NCI-H1930 (cell line): ENCODE data around the gene IRF7.
"Not testable (repeated sequence)": the region's sequence is repeated elsewhere in the genome, so short reads cannot be mapped to it uniquely, and the experiment has no call there.

Experiments
- DNase-seq, 2 experiments: peaks; one replicate each; lab custom pipeline; 2025; lab: John Stamatoyannopoulos, UW

Gene IRF7

DNA sequence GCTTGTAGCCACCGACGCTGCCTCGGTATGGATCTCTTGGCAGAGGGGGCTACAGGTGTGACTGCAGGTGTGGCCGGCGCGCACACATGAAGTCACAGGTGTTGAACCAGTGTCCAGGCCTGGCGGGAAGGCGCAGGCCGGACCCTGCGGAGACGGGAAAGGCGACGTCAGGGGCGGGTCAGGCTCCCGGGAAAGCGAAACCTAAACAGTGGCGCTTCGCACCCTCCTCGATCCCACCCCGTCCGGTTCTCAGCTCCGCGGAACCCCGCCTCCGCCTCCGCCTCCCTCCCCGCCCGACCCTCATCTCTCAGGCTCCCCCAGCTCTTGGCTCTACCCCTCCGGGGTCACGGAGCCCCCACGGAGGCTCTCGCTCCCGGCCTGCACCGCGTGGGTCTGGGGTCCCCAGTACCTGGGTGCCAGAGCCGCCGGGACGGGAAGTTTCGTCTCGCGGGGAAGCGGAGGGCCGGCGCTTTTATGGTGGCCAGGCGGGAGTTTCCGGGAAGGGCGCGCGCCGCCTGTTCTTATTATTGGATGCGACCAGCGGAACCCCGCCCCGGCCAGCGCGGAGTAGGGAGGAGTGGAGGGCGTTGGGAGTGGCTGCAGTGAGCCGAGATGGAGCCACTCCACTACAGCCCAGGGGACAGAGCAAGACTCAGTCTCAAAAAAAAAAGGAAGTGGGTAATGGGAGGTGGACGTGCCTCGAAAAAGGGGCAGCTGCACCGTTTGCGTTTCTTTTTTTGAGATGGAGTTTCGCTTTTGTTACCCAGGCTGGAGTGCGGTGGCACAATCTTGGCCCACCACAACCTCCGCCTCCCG, at the start of gene IRF7:
Gene IRF7, minus strand, starts transcription at position 447 of the 816 bp plus-strand sequence. CDS start 586 bp downstream, outside the sequence.
- DNase-seq, result peak; percentile 49 to 57

DNA sequence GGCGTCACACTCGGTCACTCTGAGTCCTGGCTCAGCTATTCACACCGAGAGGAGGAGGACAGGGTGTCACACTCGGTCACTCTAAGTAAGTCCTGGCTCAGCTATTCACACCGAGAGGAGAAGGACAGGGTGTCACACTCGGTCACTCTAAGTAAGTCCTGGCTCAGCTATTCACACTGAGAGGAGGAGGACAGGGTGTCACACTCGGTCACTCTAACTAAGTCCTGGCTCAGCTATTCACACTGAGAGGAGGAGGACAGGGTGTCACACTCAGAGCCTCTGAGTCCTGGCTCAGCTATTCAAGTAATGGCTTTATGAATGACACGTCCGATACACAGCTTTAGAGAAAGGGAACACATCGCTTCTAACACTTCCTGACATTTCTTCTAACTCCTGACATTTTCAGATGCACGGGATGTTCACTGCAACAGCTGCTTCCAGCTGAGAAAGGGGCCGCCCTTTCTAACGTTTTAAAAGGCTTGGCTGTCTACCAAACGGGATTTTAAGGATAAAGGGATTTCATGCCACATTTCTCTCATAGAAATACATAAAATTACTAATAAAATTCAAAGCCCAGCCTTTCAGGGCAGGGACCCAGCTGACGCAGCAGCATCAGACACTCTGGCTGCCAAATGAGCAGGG, 49.4 kb upstream of the IRF7 start:
- no peak for DNase-seq

DNA sequence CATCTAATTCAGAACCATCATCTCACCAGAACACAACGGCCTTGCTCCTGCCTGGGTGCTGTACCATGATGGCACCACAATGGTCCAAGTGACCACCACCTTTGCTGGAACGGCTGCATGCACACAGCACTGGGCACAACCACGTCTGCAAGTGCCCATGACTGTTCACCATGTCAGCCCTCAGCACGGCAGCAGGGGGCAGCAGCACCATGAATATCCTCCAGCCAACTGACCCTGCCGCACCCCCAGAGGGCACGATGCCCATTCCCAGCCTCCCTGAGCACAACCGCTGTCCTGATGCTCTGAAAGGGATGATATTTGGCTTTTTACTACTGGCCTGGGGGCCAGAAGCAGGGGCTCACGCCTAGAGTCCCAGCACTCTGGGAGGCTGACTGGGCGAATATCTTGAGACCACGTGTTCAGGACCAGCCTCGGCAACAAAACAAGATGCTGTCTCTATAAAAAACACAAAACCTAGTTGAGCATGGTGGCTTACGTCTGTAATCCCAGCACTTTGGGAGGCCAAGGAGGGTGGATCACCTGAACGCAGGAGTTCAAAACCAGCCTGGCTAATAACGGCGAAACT, 47.0 kb upstream of the IRF7 start:
- no peak for DNase-seq

DNA sequence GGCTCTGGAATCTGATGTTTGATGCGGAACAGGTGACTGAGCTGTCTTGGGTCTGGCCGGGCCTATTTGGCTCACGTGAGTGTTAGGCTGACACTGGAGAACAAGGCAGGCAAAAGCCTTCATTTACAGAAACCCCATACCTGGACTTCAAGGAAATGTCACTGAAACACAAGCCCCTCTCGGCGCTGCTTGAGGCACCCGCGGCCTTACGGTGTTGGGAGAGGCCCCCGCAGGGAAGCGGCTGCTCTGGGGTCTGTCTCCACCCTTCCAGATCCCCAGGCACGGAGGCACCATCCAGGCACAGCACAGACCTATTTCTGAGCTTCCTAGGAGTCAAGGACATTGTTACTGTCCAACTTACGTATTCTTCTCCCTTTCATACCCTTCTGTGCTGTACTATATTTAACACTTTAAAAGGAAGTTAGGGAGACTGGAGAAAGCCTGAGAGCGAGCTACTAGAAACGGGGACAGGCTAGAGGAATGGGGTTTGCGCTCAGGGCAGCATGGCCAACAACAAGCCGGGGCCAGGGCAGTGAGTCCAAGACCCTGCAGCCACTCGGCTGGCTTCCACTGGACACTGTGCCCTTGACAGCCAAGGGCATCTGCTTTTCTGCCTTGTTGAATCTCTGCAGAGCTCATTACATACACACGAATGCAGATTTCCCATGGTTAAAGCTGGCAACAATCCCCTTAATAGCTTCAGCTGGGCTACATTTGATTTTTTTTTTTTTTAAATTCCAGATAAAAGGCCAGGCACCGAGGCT, 45.1 kb upstream of the IRF7 start:
- DNase-seq, result no peak

DNA sequence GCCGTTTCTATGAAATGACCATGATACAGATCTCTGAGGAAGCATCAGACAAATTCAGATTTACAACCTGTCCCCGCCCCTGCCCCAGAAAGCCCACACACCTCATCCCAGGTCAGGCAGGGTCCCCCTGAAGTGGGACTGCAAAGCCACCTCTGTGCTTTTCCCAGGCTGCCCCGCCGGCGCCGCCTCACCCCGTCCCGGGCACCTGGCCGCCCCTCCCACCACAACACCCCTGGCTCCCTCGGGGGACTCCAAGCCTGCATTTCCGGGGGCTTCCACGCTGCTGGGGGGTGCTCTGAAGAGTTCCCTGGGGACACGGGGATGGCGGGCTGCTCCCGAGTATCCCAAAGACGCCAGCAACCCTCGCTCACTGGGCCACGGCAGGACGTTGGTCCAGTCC, 44.5 kb upstream of the IRF7 start:
- no peak for DNase-seq

DNA sequence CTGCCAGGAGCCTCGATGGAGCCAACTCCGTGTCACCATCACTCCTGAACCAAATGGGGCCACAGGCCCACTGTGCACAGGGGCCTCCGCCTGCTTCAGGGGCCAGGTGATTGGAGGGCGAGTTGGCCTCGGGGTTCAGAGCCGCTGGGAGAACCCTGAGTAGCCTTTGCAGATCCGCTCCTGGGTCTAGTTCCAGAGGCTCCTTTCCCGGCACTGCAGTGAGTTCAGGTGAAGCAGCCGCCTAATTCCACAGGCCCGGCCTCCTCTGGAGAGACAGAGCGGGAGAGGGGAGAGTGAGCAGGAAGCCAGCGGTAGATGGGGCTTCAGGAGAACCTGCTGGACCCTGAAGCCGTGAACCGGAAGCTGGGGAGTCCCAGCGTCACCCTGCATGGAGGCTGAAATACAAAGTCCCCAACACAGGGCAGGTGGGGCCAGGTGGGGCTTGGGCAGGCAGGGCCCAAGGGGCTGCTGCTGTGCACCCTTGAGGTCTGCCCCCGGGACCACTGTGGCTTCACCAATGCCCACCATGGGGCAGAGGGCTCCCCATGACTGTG, 43.9 kb upstream of the IRF7 start:
- no peak for DNase-seq

DNA sequence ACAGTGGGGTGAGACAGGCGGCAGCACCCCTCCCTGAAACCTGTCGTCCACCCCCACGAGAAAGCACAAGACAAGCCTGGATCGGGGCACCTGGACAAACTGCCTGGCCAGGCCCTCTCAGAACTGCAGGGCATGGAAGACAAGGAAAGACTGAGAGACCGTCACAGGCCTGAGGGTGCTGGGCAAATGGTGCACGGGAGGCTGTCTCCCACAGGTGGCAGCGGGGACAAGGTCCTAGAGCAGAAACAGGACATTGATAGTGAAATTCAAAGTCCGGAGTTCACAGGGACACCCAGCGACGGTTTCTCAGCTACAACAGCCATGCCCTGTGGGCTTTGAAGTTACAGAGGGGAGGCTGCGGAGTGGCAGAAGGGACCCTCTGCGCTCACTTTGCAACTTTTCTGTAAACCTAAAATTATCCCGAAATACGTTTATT, 42.0 kb upstream of the IRF7 start:
- DNase-seq, result no peak

DNA sequence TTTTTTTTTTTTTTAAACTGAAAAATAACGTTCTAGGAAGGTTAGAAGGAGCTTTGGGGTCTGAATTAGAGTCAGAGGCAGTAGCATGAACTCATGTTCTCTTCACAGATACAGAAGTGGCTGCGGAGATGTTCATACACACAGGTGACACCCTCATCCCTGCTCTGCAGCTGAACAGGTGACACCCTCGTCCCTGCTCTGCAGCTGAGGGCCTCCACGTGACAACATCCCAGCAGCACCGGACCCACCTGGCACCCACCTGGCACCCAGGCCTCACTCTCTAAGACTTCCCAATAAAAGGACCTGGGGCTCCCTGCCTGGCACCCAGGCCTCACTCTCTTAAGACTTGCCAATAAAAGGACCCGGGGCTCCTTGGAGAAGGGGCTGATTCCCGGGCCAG, 41.1 kb upstream of the IRF7 start:
- no peak for DNase-seq

DNA sequence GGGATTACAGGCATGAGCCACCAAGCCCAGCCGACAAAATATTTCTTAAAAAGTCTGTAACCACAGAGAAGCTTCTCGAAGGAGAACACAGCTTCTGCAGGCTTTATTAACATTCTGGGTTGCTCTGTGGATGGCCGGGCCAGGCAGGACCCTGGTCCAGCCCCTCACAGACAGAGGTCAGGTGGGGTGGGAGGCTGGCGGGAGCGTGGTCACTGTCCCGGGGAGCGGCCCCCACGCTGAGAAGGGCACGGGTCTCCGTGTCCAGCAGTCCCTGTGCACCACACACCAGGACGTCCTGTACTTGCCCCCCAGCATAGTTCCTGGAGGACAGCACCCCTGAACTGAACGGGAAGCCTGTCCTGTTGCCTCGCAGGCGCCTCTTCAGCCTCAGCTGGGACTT, 40.7 kb upstream of the IRF7 start:
- DNase-seq, result no peak

DNA sequence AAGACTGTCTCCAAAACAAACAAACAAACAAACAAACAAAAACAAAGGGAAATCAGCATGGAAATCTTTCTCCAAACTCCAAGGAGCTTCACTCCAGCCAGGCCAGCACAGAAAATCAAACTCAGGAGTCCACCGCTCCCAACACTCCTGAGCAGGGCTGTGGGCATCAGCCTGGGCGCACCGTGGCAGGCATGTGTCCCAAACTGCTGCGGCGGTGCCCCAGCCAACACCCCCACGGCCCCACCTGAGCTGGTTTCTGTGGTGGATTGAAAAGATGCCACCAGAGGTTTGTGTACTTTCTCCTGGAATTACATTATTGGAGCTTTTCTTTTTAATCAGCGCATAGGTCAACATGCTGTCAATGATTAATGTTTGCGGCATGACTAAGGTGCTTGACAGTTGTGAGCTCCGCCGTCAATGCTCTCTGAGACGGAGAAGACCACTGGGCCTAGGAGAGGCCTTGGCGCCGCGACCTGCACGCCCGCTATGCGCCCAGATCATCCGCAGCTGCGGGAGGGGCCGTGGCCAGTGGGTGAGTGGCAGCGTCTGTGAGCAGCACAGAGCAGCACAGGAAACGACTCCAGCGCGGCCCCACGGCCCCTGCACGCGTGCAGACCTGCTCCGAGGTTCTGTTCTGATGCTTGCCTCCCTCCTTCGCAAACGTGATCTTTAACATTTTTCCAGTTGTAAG, 39.4 kb upstream of the IRF7 start:
- DNase-seq, result no peak

DNA sequence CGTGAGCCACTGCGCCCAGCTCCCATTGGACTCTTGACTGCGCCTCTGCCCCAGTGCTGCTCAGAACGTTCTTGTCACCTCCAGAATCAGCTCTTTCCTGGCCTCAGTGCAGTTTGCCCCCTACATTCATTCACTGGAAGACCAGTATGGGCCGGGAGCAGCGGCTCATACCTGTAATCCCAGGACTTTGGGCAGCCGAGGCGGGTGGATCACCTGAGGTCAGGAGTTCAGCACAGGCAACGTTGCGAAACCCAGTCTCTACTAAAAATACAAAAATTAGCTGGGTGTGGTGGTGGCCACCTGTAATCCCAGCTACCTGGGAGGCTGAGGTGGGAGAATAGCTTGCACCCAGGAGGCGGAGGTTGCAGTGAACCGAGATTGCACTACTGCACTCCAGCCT, 38.7 kb upstream of the IRF7 start:
- DNase-seq, result not testable (repeated sequence)

DNA sequence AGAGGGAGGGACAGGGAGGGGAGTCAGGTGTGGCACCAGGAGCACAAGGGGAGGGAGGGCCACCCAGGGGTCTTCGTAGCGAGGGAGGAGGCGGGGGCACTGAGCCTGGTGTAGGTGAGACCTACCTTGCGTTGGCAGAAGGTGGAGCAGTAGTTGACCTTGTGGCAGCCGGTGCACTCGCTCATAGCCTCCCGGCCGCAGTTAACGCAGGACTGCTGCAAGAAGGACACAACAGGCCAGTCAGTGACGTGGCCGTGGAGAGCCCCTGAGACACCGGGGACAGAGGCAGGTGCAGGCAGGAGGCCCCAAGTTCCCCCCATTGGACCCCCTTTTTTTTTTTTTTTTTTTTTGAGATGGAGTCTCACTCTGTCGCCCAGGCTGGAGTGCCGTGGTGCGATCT, 38.1 kb upstream of the IRF7 start:
- no peak for DNase-seq

DNA sequence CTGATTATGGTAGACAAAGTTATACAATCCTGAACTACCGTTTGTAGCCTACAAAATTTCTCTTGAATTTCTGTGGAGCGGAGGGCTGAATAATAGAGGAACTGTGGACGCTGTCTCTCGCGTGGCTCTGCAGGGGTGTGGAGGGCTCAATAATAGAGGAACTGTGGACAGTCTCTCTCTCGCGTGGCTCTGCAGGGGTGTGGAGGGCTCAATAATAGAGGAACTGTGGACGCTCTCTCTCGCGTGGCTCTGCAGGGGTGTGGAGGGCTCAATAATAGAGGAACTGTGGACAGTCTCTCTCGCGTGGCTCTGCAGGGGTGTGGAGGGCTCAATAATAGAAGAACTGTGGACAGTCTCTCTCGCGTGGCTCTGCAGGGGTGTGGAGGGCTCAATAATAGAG, 37.4 kb upstream of the IRF7 start:
- not testable (repeated sequence) for DNase-seq

DNA sequence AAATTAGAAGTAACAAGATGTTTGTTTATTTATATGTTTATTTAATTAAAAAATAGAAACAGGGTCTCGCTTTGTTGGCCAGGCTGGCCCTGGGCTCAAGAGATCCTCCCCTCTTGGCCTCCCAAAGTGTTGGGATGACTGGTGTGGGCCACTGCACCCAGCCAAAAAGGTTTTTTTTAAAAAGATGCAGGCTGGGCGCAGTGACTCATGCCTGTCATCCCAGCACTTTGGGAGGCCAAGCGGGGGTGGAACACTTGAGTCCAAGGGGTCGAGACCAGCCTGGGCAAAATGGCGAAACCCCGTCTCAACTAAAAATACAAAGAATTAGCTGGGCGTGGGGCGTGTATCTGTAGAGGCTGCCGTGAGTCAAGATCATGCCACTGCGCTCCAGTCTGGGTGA, 34.7 kb upstream of the IRF7 start:
- DNase-seq, result no peak

DNA sequence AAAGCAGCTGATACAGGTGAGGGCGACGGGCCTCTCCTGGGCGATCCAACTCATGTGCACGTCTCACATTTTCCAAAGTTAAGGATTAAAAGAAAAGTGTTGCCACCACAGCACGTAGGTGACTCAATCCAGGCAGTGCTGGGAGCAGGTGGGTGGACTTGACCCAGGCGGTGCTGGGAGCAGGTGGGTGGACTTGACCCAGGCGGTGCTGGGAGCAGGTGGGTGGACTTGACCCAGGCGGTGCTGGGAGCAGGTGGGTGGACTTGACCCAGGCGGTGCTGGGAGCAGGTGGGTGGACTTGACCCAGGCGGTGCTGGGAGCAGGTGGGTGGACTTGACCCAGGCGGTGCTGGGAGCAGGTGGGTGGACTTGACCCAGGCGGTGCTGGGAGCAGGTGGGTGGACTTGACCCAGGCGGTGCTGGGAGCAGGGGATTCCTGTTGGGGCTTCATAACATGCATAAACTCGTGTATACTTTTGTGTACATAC, 32.0 kb upstream of the IRF7 start:
- DNase-seq, result not testable (repeated sequence)

DNA sequence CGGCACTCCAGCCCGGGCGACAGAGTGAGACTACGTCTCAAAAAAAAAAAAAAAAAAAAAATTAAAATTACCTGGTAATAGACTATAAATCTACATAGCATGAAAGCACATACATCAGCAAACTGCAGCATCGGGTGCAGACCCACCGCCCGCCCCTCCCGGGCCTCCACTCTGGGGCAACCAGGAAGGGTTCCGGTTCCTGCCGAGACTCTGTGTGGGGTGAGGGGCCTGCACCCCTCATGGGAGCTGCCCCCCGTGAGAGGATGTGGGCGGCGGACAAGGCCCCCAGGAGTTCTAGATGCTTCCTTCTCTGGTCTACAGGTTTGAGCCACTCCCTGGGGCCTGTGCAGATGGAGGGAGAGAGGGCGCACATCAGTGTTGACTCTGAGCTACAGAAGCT, 30.5 kb upstream of the IRF7 start:
- DNase-seq, result no peak

DNA sequence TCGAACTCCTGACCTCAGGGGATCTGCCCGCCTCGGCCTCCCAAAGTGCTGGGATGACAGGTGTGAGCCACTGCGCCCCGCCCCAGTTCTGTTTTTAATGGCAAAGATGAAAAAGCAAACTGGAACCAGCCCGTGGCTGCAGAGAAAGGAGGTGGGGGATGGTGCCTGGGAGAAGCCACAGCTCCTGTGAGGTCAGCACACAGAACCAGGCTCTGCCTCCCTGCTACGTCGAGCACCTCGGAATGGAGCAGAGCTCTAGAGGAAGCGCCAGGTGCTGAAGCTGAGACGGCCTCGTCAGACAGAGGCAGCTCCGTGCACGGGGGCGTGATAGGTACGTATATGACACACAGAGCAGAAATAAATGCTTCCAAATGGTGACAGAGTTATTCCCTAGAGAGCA, 29.8 kb upstream of the IRF7 start:
- DNase-seq, result no peak

DNA sequence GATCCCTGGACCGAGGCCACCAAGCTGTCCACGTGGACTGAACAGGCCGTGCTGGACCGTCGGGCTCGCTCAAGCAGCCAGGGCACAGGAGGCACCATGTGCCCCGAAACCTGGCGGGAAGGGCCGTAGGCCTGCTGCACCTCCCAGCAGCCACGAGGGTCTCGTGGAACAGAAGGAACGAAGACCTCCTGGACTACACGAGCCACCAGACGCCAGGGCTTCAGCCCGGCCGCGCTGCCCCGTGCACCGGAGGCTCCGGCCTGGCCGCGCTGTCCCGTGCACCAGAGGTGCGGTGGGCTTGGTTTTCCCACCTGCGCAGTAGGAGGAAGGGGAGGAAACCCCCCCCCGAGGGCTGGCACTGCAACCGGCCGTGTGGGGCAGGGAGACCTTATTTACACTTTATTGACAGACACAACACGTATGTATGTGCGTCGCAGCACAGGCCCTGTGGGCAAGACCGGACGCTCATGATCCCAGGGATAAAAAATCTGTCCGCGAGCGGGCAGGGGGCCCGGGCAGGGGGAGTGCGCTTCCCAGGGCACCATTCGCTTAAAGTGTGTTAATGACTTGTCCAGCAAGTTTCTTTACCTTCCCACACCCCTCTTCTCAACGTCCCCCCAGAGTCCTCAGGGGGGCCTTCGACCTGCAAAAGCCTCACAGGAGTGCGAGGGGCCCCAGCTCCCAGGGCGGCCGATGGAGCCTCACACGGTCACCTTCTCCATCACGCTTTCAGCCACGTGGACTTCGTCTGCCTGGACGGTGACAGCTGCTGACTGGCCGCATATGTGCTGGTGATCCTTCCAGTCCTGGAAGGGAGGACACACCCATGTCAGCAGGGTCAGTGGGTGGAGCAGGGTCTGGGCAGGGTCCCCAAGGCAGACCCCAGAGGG, 28.3 kb upstream of the IRF7 start:
- DNase-seq, result no peak

DNA sequence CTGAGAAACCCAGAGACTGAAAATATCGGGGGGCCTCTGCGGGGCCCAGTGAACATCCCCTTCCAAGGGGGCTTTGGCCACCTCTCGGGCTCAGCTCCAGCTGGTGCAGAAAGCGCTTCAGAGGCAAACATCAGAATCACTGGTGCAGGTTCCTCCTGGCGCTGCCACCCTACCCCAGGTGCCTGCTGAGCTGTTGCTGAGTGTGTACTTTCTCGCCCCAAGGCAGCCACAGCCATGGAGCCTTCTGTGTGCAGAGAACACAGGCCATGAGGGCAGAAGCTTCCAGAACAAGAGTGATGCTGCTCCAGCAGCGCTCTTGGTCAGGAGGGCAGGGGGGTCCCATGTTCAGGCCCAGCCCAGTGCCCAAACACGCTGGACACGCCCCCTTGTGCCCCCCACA, 27.6 kb upstream of the IRF7 start:
- no peak for DNase-seq

DNA sequence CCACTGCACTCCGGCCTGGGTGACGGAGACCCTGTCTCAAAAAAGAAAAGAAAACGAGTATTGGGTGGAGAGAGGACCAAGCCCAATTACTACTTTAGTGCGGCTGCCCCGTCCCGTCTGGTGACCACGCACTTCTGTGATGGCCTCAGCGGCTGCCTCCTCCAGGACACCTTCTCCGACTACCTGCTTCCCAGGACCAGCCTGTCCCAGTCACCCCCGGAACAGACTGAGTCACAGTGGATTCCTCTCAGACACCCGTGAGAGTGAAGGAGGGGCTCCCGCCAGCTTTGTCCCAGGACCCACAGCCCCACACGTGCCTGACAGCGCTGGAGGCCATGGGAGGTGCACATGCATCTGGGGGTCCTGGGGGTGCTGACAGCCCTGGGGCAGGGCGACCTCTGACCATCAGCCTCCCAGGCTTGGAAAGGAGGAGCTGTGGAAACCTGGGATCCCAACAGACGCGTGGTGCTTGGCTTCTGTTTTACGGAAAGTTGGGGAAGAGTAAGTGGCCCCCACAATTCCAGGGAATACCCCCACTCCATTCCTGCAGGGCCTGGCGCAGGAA, 26.1 kb upstream of the IRF7 start:
- DNase-seq, result no peak
